GM12878 (cell line): ENCODE data around the gene ZNF839. TPM values are rescaled to one million over a fixed set of nuclear protein-coding genes. Genes with fewer than 3 reads are reported as not detected.

ENCODE experiments used
- ATAC-seq: fragments of 200-7000 bp; cut with Tn5 transposase; 3 replicates; pipeline ENCODE4 v1.9.1; 2020; ENCODE audit warnings: mild to moderate bottlenecking, moderate library complexity
- BruUV-seq: library from RNA; stranded (reverse); fragments of 400-500 nt; replicated peaks from 2 replicates; lab custom pipeline; 2021; lab: Mats Ljungman, UMichigan
- CTCF ChIA-PET: fragments of 300-600 bp; sonication (Branson Sonifier 250); formaldehyde crosslinking; extraction: SDS; loops from one replicate; lab custom pipeline; 2021; ENCODE audit warnings: inconsistent platforms; lab: Yijun Ruan, JAX
- POLR2A ChIA-PET: fragments of 350-600 bp; formaldehyde crosslinking; extraction: SDS; loops from one replicate; lab custom pipeline; 2021; ENCODE audit warnings: inconsistent platforms; lab: Charles Lee
- RAD21 ChIA-PET: fragments of 300-600 bp; sonication (Branson Sonifier 250); formaldehyde crosslinking; loops from one replicate; lab custom pipeline; 2023; ENCODE audit warnings: antibody characterized with exemption; ENCODE audit not compliant: unreplicated experiment; lab: Charles Lee
- SMC1A ChIA-PET: fragments of 300-600 bp; sonication (Branson Sonifier 250); formaldehyde crosslinking; loops from one replicate; lab custom pipeline; 2023; ENCODE audit not compliant: unreplicated experiment, uncharacterized antibody; lab: Charles Lee
- DNase-seq: peaks from one replicate; pipeline ENCODE4 v3.0.0-alpha.2; 2011; ENCODE audit warnings: low read depth, low spot score
- FAIRE-seq: peaks from 3 replicates; lab custom pipeline; 2011; peaks lifted over from hg19 to GRCh38; lab: Jason Lieb, UNC
- H2AFZ ChIP-seq: 2 replicates; pipeline ENCODE4 v1.6.0; 2011; ENCODE audit warnings: low read depth, low read length, control low read depth; ENCODE audit not compliant: control insufficient read depth
- H3K27ac ChIP-seq: 2 replicates; pipeline ENCODE4 v1.5.1; 2011; ENCODE audit warnings: control low read depth; ENCODE audit not compliant: control insufficient read depth, insufficient read depth
- H3K27me3 ChIP-seq, 2 experiments: replicated peaks in 1 of 2; 2 replicates each; pipeline versions ENCODE4 v1.6.0 to v1.6.1; 2011; ENCODE audit warnings: low read length in 1 of 2; ENCODE audit not compliant: control insufficient read depth in 2 of 2, insufficient read depth in 2 of 2
- H3K36me3 ChIP-seq, 2 experiments: 2 replicates each; pipeline ENCODE4 v1.5.1; 2011; ENCODE audit warnings: low read length in 1 of 2; ENCODE audit not compliant: control insufficient read depth in 2 of 2, insufficient read depth in 2 of 2
- H3K4me1 ChIP-seq: 2 replicates; pipeline ENCODE4 v1.6.1; 2011; ENCODE audit warnings: mild to moderate bottlenecking, low read length, moderate library complexity, mixed read lengths; ENCODE audit not compliant: control insufficient read depth, insufficient read depth
- H3K4me2 ChIP-seq: 2 replicates; pipeline ENCODE4 v1.6.0; 2011; ENCODE audit warnings: control low read depth; ENCODE audit not compliant: control insufficient read depth, insufficient read depth
- H3K4me3 ChIP-seq: fragments of 200-600 bp; sonication (generic); 2 replicates; pipeline ENCODE4 v1.5.1; 2016
- H3K79me2 ChIP-seq: 2 replicates; pipeline ENCODE4 v1.6.0; 2011; ENCODE audit warnings: low read length; ENCODE audit not compliant: control insufficient read depth, insufficient read depth
- H3K9ac ChIP-seq: 2 replicates; pipeline ENCODE4 v1.8.0; 2011; ENCODE audit warnings: low read length, control low read depth, mixed read lengths; ENCODE audit not compliant: control insufficient read depth, insufficient read depth
- H3K9me3 ChIP-seq: replicated peaks from 3 replicates; pipeline ENCODE4 v1.5.1; 2011; ENCODE audit warnings: mild to moderate bottlenecking, low read length; ENCODE audit not compliant: control insufficient read depth, insufficient read depth
- H4K20me1 ChIP-seq: 2 replicates; pipeline ENCODE4 v1.6.0; 2011; ENCODE audit not compliant: control insufficient read depth, insufficient read depth
- ASH2L ChIP-seq: fragments of 300-600, 200-600 bp; sonication (generic); IDR thresholded peaks from 2 replicates; pipeline ENCODE4 v1.6.1; 2017; ENCODE audit warnings: low read depth, mild to moderate bottlenecking, borderline replicate concordance
- ATF3 ChIP-seq: IDR thresholded peaks from 2 replicates; pipeline ENCODE4 v1.6.1; 2011; ENCODE audit warnings: low read depth, mild to moderate bottlenecking, low read length, moderate library complexity, borderline replicate concordance; ENCODE audit errors: extremely low read depth
- CREM ChIP-seq: IDR thresholded peaks from 2 replicates; pipeline ENCODE4 v1.6.1; 2014; ENCODE audit warnings: antibody characterized with exemption, low read depth
- FOS ChIP-seq: IDR thresholded peaks from 3 replicates; pipeline ENCODE4 v1.6.1; 2011; ENCODE audit warnings: borderline replicate concordance; ENCODE audit not compliant: insufficient read length; ENCODE audit errors: extremely low read depth
- IRF4 ChIP-seq: IDR thresholded peaks from 2 replicates; pipeline ENCODE4 v1.6.1; 2011; ENCODE audit warnings: low read depth, low read length
- KAT2A ChIP-seq: conservative IDR thresholded peaks from 2 replicates; pipeline ENCODE4 v1.6.1; 2011; ENCODE audit warnings: low read depth, low read length; ENCODE audit not compliant: control insufficient read depth
- MEF2A ChIP-seq: IDR thresholded peaks from 2 replicates; pipeline ENCODE4 v1.6.1; 2011; ENCODE audit warnings: low read depth, mild to moderate bottlenecking, low read length, moderate library complexity; ENCODE audit not compliant: insufficient read depth
- MTA2 ChIP-seq: fragments of 450-650 bp; IDR thresholded peaks from 2 replicates; pipeline ENCODE4 v1.6.1; 2016; ENCODE audit warnings: low read depth, mild to moderate bottlenecking, moderate library complexity
- NFYB ChIP-seq: IDR thresholded peaks from 2 replicates; pipeline ENCODE4 v1.6.1; 2011; ENCODE audit warnings: low read depth, mild to moderate bottlenecking, low read length, improper control_type of control experiment, moderate library complexity; ENCODE audit not compliant: insufficient read depth
- NR2C2 ChIP-seq: IDR thresholded peaks from 2 replicates; pipeline ENCODE4 v1.6.1; 2011; ENCODE audit warnings: borderline replicate concordance, low read depth; ENCODE audit not compliant: control insufficient read depth, insufficient read length
- RAD51 ChIP-seq: fragments of 450-650 bp; IDR thresholded peaks from 2 replicates; pipeline ENCODE4 v1.6.1; 2016; ENCODE audit warnings: moderate library complexity, mild to moderate bottlenecking, inconsistent platforms
- RELB ChIP-seq: fragments of 450-650 bp; IDR thresholded peaks from 2 replicates; pipeline ENCODE4 v1.6.1; 2017; ENCODE audit warnings: low read depth, mild to moderate bottlenecking, moderate library complexity
- TCF7 ChIP-seq: IDR thresholded peaks from 2 replicates; pipeline ENCODE4 v1.6.1; 2014; ENCODE audit warnings: antibody characterized with exemption, borderline replicate concordance
- YBX1 ChIP-seq: fragments of 450-650 bp; IDR thresholded peaks from 2 replicates; pipeline ENCODE4 v1.6.1; 2016; ENCODE audit warnings: antibody characterized with exemption
- ZNF592 ChIP-seq: fragments of 450-650 bp; IDR thresholded peaks from 2 replicates; pipeline ENCODE4 v1.6.1; 2017; ENCODE audit warnings: mild to moderate bottlenecking, moderate library complexity
- WGBS: methylation state at CpG from one replicate; pipeline ENCODE4 v1.1.6; 2016; ENCODE audit warnings: low lambda C conversion rate; ENCODE audit not compliant: insufficient replicate concordance, insufficient coverage; ENCODE audit errors: missing lambda C conversion rate; 5-methylcytosine and 5-hydroxymethylcytosine counted together
- in situ Hi-C: fragments of 300-500 bp; cut with MboI; formaldehyde crosslinking; loops from 9 replicates; pipeline ENCODE4 v1.14.3; 2018; ENCODE audit warnings: mixed read lengths
- intact Hi-C: fragments of 100-400 bp; cut with micrococcal nuclease; formaldehyde crosslinking; loops from one replicate; pipeline ENCODE4 v1.14.2; 2022; ENCODE audit not compliant: unreplicated experiment
- polyA plus RNA-seq, 11 experiments: library from polyadenylated mRNA; depleted of rRNA in 4 of 11; unstranded in 6 of 11; stranded (reverse) in 5 of 11; fragments of >200 nt; fragmentation: Nextera tagmentation in 4 of 11; fragmentation: Illumina TruSeq in 1 of 11; extraction: Ambion mirVana in 4 of 11; extraction: Trizol in 1 of 11; gene quantifications; 1 replicate in 1 of 11; 2 replicates in 10 of 11; pipeline versions ENCODE4 v1.2.1 to v1.2.3, GENCODE V29; 2011 to 2016; ENCODE audit warnings: inconsistent platforms in 2 of 11, missing spikeins in 2 of 11, low read depth in 1 of 11
- total RNA-seq, 4 experiments: library from RNA; depleted of rRNA in 3 of 4; stranded (reverse); fragments of >200 nt in 3 of 4; fragmentation: Illumina TruSeq in 1 of 4; extraction: Trizol in 1 of 4; gene quantifications; 2 replicates each; pipeline versions ENCODE4 v1.2.1 to v1.2.3, GENCODE V29; 2013 to 2021

ZNF839 gene
- total and polyA plus RNA-seq, 10 of the 15 experiments (the other 5 are each of a cell fraction or from before 2014, with no cell fraction given): 1.4 to 14.4 (median 8.6) TPM

- Histone ChIP-seq H3K9me3 (no peaks in the 10 kb centered on the region), H3K27ac (no peak overlapping the region), H3K79me2 (no peaks in the 10 kb centered on the region), H4K20me1 (no peaks in the 10 kb centered on the region), H3K36me3 (no peaks in the 10 kb centered on the region), H3K4me1 (no peaks in the 10 kb centered on the region), H2AFZ (no peak overlapping the region), H3K27me3 (no peaks in the 10 kb centered on the region), H3K9ac (no peak overlapping the region), H3K4me3 (no peak overlapping the region), H3K4me2 (no peak overlapping the region)
- RAD21 ChIA-PET: no interaction called here
- intact Hi-C loops (no loop called here), in situ Hi-C loops (no loop called here)
- FAIRE-seq (no peak), ATAC-seq (no peak), DNase-seq (no peak)
- 57% methylated on average over 2 of the region's 2 CpGs for WGBS
- CTCF ChIA-PET: no interaction called here
- BruUV-seq: no TSS peak
- no peak for TF ChIP-seq NR2C2
- TF ChIP-seq KAT2A: no peak
- no peak for TF ChIP-seq ATF3
- no peak for TF ChIP-seq YBX1
- no peak for TF ChIP-seq IRF4
- no peak for TF ChIP-seq FOS
- TF ChIP-seq RAD51: no peak
- TF ChIP-seq MEF2A: no peak
- TF ChIP-seq ASH2L: no peak
- no peak for TF ChIP-seq CREM
- TF ChIP-seq RELB: no peak
- TF ChIP-seq NFYB: no peak
- TF ChIP-seq TCF7: no peak
- TF ChIP-seq ZNF592: no peak
- no peak for TF ChIP-seq MTA2
- POLR2A ChIA-PET: no interaction called here
- SMC1A ChIA-PET: no interaction called here
Measured at GRCh38 chr14:102288139-102288538, 31.4 kb upstream of the ZNF839 start.
